ENCODE results near the gene ARL6.

Gene ARL6

DNA sequence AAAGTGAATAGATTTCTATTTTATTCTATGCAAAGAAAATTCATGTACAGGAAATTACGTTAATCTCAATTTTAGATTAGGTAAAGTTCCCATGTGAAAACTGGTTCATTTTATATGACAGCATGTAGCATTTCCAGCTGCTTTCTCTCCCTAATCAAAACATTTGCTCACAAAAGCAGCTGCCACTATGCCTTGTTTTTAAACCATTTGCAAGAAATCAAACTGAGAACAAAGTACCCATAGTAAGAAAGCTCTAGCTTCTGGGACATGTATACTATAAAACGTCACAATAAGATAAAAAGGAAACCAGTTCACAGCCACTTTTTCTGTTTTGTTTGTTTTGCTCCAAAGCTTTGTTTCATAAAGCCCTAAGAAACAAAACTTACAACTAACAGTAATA, 52.3 kb downstream of the ARL6 start:
- TF ChIP-seq FOXP2 (optimal IDR thresholded peaks at IDR 0.05; ENCODE audit: borderline replicate concordance, extremely low read depth, extremely low read length, insufficient read depth) (no peak), TAF1 (IDR thresholded peaks at IDR 0.05; ENCODE audit: borderline replicate concordance, insufficient read depth, low read length) (no peak), POLR2AphosphoS5 (IDR thresholded peaks at IDR 0.05; ENCODE audit: low read depth, low read length) (no peak), SIN3A (IDR thresholded peaks at IDR 0.05; ENCODE audit: borderline replicate concordance, insufficient read depth, low read length) (no peak)
- TF ChIP-seq, protein P1, sequence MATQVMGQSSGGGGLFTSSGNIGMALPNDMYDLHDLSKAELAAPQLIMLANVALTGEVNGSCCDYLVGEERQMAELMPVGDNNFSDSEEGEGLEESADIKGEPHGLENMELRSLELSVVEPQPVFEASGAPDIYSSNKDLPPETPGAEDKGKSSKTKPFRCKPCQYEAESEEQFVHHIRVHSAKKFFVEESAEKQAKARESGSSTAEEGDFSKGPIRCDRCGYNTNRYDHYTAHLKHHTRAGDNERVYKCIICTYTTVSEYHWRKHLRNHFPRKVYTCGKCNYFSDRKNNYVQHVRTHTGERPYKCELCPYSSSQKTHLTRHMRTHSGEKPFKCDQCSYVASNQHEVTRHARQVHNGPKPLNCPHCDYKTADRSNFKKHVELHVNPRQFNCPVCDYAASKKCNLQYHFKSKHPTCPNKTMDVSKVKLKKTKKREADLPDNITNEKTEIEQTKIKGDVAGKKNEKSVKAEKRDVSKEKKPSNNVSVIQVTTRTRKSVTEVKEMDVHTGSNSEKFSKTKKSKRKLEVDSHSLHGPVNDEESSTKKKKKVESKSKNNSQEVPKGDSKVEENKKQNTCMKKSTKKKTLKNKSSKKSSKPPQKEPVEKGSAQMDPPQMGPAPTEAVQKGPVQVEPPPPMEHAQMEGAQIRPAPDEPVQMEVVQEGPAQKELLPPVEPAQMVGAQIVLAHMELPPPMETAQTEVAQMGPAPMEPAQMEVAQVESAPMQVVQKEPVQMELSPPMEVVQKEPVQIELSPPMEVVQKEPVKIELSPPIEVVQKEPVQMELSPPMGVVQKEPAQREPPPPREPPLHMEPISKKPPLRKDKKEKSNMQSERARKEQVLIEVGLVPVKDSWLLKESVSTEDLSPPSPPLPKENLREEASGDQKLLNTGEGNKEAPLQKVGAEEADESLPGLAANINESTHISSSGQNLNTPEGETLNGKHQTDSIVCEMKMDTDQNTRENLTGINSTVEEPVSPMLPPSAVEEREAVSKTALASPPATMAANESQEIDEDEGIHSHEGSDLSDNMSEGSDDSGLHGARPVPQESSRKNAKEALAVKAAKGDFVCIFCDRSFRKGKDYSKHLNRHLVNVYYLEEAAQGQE (IDR thresholded peaks at IDR 0.05; ENCODE audit: insufficient read depth in 1 of 2, low read depth in 2 of 2, low read length in 2 of 2): no peak

DNA sequence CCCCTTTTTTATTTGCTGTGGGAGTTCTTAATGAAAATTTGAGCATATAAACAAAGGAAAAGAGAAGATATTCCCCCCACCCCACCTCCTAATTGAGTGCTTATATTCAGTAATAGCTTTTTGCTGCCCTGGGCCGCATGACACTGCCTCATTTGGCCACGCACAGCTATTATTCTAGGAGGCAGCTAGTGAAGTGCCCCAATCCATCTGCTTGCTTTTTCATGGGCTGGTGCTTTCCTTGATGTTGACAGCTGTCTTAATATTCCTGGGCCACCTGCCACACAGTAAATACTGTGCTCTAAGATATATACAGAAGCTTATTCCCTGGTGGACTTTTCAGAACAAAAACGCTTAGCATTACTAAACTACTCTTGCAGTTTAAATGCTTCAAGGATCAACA, 53.4 kb downstream of the ARL6 start:
- TF ChIP-seq FOXP2 (optimal IDR thresholded peaks at IDR 0.05; ENCODE audit: borderline replicate concordance, extremely low read depth, extremely low read length, insufficient read depth) (no peak), SIN3A (IDR thresholded peaks at IDR 0.05; ENCODE audit: borderline replicate concordance, insufficient read depth, low read length) (no peak), POLR2AphosphoS5 (IDR thresholded peaks at IDR 0.05; ENCODE audit: low read depth, low read length) (no peak), TAF1 (IDR thresholded peaks at IDR 0.05; ENCODE audit: borderline replicate concordance, insufficient read depth, low read length) (no peak)
- TF ChIP-seq, protein P1 (IDR thresholded peaks at IDR 0.05; ENCODE audit: insufficient read depth in 1 of 2, low read depth in 2 of 2, low read length in 2 of 2): no peak

DNA sequence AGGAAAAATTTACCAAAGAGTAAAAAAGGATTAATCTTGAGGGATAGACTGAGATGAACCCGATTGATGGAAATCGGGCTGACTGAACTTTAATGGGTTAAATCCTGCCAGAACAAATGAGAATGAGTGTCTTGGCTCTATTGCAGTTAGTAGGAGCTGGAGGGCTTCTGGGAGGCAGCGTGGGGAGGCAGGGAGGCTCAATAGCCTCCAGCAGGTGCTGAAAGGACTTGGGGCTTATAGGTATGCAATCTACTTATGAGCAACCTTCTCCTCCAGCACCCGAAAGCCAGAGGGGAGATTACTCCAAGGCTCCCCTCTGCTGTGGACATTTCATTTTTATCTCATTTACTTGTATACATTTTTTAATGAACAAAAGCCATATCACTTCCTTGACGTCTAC, 56.2 kb downstream of the ARL6 start:
- TF ChIP-seq FOXP2 (optimal IDR thresholded peaks at IDR 0.05; ENCODE audit: borderline replicate concordance, extremely low read depth, extremely low read length, insufficient read depth) (no peak), POLR2AphosphoS5 (IDR thresholded peaks at IDR 0.05; ENCODE audit: low read depth, low read length) (no peak), TAF1 (IDR thresholded peaks at IDR 0.05; ENCODE audit: borderline replicate concordance, insufficient read depth, low read length) (no peak), SIN3A (IDR thresholded peaks at IDR 0.05; ENCODE audit: borderline replicate concordance, insufficient read depth, low read length) (no peak)
- TF ChIP-seq, protein P1 (IDR thresholded peaks at IDR 0.05; ENCODE audit: insufficient read depth in 1 of 2, low read depth in 2 of 2, low read length in 2 of 2): no peak

DNA sequence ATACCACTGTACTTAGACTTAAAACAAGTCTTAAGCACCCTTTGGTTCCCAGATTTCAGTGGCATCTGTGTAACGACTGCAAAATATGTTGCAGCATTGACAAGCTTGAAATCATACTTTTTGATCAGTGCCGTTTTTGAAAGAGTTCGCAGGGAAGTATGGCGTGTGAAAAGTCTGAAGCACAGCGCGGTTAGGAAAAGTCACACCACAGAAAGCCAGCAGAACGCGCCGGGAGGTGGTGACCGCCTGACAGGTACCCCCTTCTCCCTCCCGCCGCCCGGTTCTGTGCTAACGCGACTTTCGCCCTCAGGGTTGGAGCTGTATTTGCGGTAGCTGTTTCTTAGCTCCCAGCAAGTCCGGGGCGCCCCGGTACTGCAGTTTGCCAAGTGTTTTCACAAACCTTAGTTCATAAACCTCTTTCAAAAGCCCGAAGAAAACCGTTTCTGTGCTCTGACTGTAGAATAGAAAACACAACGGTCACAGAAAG, 56.8 kb downstream of the ARL6 start:
- TF ChIP-seq, protein P1 (IDR thresholded peaks at IDR 0.05; ENCODE audit: insufficient read depth in 1 of 2, low read depth in 2 of 2, low read length in 2 of 2): no peak
- TF ChIP-seq TAF1 (IDR thresholded peaks at IDR 0.05; ENCODE audit: borderline replicate concordance, insufficient read depth, low read length): no peak
- TF ChIP-seq POLR2AphosphoS5 (IDR thresholded peaks at IDR 0.05; ENCODE audit: low read depth, low read length): no peak
- no peak for TF ChIP-seq FOXP2 (optimal IDR thresholded peaks at IDR 0.05; ENCODE audit: borderline replicate concordance, extremely low read depth, extremely low read length, insufficient read depth)
- no peak for TF ChIP-seq SIN3A (IDR thresholded peaks at IDR 0.05; ENCODE audit: borderline replicate concordance, insufficient read depth, low read length)

Measured in PFSK-1 (cell line).